Measurements from ENCODE around the gene SLC51A.
"Not testable (repeated sequence)": the region's sequence is repeated elsewhere in the genome, so short reads cannot be mapped to it uniquely, and the experiment has no call there.

SLC51A gene

GRCh38 chr3:196207833-196208607, 8.3 kb upstream of the SLC51A start:
- ChIA-PET POLR2A (interaction anchor here (0.6 kb wide), 1 partner anchor 73 kb away, joined by 3 read pairs; no protein-coding TSS in a partner anchor), CTCF (interaction anchor here (1.3 to 1.4 kb wide), 2 partner anchors 11 to 134 kb away, joined by 5 read pairs; no protein-coding TSS in a partner anchor)
- H3K4me1 ChIP-seq (ENCODE audit: control extremely low read depth in 1 of 4, control insufficient read depth in 4 of 4, insufficient read depth in 4 of 4, low read length in 3 of 4): peaks cover 0 to 14% (median 12%) of the 10 kb centered on the region in 4 experiments
- H3K27me3 ChIP-seq (replicated peaks in 2 of 5; ENCODE audit: control insufficient read depth in 4 of 5, insufficient read depth in 5 of 5, low read length in 4 of 5): peaks cover 0 to 5% (median 0%) of the 10 kb centered on the region in 5 experiments
- 38% methylated on average over 28 of the region's 49 CpGs for WGBS (ENCODE audit: insufficient coverage)
- DNase-seq: peak; percentile 48 to 73 (median 72)
- no peaks in the 10 kb centered on the region for H3K36me3 ChIP-seq (ENCODE audit: control insufficient read depth in 4 of 4, insufficient read depth in 4 of 4, low read length in 3 of 4)
- H3K9me3 ChIP-seq (ENCODE audit: control extremely low read depth in 1 of 5, control insufficient read depth in 4 of 5, insufficient read depth in 2 of 5, low read depth in 1 of 5, low read length in 4 of 5): no peaks in the 10 kb centered on the region
- no peak overlapping the region for H3K27ac ChIP-seq (ENCODE audit: insufficient read depth in 1 of 2, low read depth in 1 of 2, low read length in 2 of 2, poor library complexity in 1 of 2, severe bottlenecking in 2 of 2)
- H3K4me3 ChIP-seq (ENCODE audit: control insufficient read depth in 1 of 7, extremely low read depth in 1 of 7, insufficient read depth in 4 of 7, low read depth in 2 of 7, low read length in 6 of 7): peak overlapping the region in 6 of 7 experiments; percentile 46 to 79 (median 61)

DNA sequence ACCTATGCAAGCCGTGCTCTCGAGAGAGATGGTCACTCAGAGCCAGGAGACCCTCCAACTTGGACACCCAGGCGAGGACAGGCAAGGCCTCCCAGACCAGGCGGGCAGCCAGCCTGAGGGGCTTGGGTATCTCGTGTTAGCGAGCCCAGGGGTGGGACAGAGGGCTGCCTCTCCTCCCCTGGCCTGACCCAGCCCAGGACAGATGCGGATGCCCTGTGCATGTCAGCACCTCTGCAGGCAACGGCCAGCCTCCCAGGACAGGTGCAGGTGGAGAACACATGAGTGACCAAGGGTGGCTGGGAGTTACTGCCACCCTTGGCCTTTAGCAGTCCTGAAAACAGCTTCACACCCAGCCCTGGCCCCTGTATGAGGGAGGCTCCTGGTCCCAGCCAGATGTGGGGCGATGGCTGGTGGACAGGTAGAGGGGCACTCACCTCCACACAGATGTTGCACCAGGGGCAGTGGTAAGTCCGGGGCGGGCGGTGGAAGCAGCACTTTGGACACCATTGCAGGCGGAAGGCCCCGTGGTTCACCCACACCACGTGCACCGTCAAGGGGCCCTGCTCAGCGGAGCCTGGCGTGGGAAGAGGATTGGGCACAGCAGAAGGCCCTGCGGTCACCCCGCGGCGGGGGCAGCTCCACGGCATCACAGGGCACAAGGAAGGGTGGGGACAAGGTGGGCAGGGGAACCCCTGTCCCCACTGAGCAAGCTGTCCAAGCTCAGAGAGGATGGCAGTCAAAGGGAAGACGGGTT, 7.2 kb upstream of the SLC51A start:
- CTCF ChIA-PET: no interaction called here
- POLR2A ChIA-PET: no interaction called here
- WGBS (ENCODE audit: insufficient coverage): 98% methylated on average over 18 of the region's 24 CpGs

DNA sequence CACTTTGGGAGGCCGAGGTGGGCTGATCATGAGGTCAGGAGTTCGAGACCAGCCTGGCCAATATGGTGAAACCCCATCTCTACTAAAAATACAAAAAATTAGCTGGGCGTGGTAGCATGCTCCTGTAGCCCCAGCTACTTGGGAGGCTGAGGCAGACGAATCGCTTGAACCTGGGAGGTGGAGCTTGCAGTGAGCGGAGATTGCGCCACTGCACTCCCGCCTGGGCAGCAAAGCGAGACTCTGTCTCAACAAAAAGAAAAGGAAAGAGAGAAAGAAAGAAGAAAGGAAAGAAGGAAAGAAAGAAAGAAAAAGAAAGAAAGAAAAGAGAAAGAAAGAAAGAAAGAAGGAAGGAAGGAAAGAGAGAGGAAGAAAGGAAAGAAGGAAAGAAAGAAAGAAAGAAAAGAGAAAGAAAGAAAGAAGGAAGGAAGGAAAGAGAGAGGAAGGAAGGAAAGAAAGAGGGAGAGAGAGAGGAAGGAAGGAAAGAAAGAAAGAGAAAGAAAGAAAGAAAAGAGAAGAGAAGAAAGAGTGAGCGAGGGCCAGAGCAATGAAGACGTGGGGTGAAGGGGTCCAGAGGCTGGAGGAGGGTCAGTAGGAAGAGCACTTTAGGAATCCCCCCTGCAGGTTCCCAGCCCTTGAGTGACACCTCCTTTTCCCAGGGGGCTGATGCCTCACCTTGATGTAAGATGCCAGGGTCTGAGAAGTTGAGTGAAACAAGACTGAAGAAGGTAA, 6.2 kb upstream of the SLC51A start:
- H3K27ac ChIP-seq (ENCODE audit: insufficient read depth in 1 of 2, low read depth in 1 of 2, low read length in 2 of 2, poor library complexity in 1 of 2, severe bottlenecking in 2 of 2); DNase-seq; H3K36me3 ChIP-seq (ENCODE audit: control insufficient read depth in 4 of 4, insufficient read depth in 4 of 4, low read length in 3 of 4); CTCF ChIA-PET; H3K9me3 ChIP-seq (ENCODE audit: control extremely low read depth in 1 of 5, control insufficient read depth in 4 of 5, insufficient read depth in 2 of 5, low read depth in 1 of 5, low read length in 4 of 5); H3K4me3 ChIP-seq (ENCODE audit: control insufficient read depth in 1 of 7, extremely low read depth in 1 of 7, insufficient read depth in 4 of 7, low read depth in 2 of 7, low read length in 6 of 7); POLR2A ChIA-PET; H3K27me3 ChIP-seq (replicated peaks in 2 of 5; ENCODE audit: control insufficient read depth in 4 of 5, insufficient read depth in 5 of 5, low read length in 4 of 5): not testable (repeated sequence)
- H3K4me1 ChIP-seq (ENCODE audit: control extremely low read depth in 1 of 4, control insufficient read depth in 4 of 4, insufficient read depth in 4 of 4, low read length in 3 of 4): peaks cover 0 to 12% (median 8%) of the 10 kb centered on the region in 4 experiments
- WGBS (ENCODE audit: insufficient coverage): 88% methylated on average over 8 of the region's 11 CpGs

More for the DNA sequence above, 7.2 kb upstream of the SLC51A start:
- Histone ChIP-seq H3K9me3 (ENCODE audit: control extremely low read depth in 1 of 5, control insufficient read depth in 4 of 5, insufficient read depth in 2 of 5, low read depth in 1 of 5, low read length in 4 of 5) (no peaks in the 10 kb centered on the region), H3K4me3 (ENCODE audit: control insufficient read depth in 1 of 7, extremely low read depth in 1 of 7, insufficient read depth in 4 of 7, low read depth in 2 of 7, low read length in 6 of 7) (no peak overlapping the region), H3K4me1 (ENCODE audit: control extremely low read depth in 1 of 4, control insufficient read depth in 4 of 4, insufficient read depth in 4 of 4, low read length in 3 of 4) (peaks cover 0 to 12% (median 8%) of the 10 kb centered on the region in 4 experiments), H3K27ac (ENCODE audit: insufficient read depth in 1 of 2, low read depth in 1 of 2, low read length in 2 of 2, poor library complexity in 1 of 2, severe bottlenecking in 2 of 2) (no peak overlapping the region), H3K27me3 (replicated peaks in 2 of 5; ENCODE audit: control insufficient read depth in 4 of 5, insufficient read depth in 5 of 5, low read length in 4 of 5) (peaks cover 0 to 5% (median 0%) of the 10 kb centered on the region in 5 experiments), H3K36me3 (ENCODE audit: control insufficient read depth in 4 of 4, insufficient read depth in 4 of 4, low read length in 3 of 4) (no peaks in the 10 kb centered on the region)
- no peak for DNase-seq

DNA sequence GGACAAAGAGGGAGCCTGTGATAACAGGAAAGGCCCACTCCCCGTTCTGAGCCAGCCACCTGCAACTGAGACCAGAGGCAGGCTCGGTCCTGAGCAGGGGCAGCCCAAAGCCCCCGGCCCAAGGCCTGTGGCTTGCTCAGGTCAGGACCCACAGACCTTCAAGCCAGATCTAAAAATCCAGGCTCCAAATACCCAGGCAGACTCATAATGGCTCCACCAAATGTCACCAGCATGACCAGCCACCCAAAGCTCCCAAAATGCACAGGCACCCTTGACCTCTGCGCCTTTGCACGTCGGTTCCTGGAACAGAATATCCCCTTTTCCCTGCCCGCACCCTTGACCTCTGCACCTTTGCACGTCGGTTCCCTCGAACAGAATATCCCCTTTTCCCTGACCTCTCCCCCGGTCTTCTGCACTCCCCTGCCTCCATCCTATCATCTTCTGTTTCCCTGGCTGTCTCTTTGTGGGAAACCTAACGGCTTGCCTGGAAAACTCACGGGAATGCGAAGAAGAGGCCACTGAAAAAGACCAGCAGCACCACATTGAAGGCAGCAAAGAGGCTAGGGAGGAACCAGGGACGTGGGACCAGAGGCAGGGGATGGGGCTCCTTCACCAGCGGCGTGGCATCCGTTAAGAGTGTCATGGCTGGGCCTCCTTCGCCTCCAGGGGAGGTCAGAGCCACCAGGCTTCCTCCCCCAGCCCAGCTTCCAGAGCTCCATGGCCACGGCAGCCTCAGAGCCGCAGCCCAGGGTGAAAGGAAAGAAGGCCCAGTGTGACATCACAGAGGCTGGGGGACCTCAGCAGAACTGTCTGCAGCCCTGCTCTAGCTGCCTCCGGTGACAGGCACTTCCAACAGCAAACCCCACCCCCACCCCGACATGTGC, 5.4 kb upstream of the SLC51A start, which contains the start of gene ZDHHC19:
TSS of gene ZDHHC19 (minus strand) at position 728 of the 884 bp plus-strand sequence. CDS start at position 643, 85 bp downstream.
- Histone ChIP-seq H3K27me3 (replicated peaks in 2 of 5; ENCODE audit: control insufficient read depth in 4 of 5, insufficient read depth in 5 of 5, low read length in 4 of 5) (peaks cover 0 to 5% (median 0%) of the 10 kb centered on the region in 5 experiments), H3K36me3 (ENCODE audit: control insufficient read depth in 4 of 4, insufficient read depth in 4 of 4, low read length in 3 of 4) (no peaks in the 10 kb centered on the region), H3K9me3 (ENCODE audit: control extremely low read depth in 1 of 5, control insufficient read depth in 4 of 5, insufficient read depth in 2 of 5, low read depth in 1 of 5, low read length in 4 of 5) (no peaks in the 10 kb centered on the region), H3K4me3 (ENCODE audit: control insufficient read depth in 1 of 7, extremely low read depth in 1 of 7, insufficient read depth in 4 of 7, low read depth in 2 of 7, low read length in 6 of 7) (no peak within 1 kb of the TSS), H3K27ac (ENCODE audit: insufficient read depth in 1 of 2, low read depth in 1 of 2, low read length in 2 of 2, poor library complexity in 1 of 2, severe bottlenecking in 2 of 2) (no peak within 1 kb of the TSS), H3K4me1 (ENCODE audit: control extremely low read depth in 1 of 4, control insufficient read depth in 4 of 4, insufficient read depth in 4 of 4, low read length in 3 of 4) (peaks cover 0 to 12% (median 8%) of the 10 kb centered on the region in 4 experiments)
- 82% methylated on average over 22 of the region's 23 CpGs for WGBS (ENCODE audit: insufficient coverage)
- POLR2A ChIA-PET: no interaction called here
- DNase-seq: no peak
- CTCF ChIA-PET: interaction anchor here (1.1 kb wide), 1 partner anchor 15 kb away, joined by 3 read pairs; no protein-coding TSS in a partner anchor

DNA sequence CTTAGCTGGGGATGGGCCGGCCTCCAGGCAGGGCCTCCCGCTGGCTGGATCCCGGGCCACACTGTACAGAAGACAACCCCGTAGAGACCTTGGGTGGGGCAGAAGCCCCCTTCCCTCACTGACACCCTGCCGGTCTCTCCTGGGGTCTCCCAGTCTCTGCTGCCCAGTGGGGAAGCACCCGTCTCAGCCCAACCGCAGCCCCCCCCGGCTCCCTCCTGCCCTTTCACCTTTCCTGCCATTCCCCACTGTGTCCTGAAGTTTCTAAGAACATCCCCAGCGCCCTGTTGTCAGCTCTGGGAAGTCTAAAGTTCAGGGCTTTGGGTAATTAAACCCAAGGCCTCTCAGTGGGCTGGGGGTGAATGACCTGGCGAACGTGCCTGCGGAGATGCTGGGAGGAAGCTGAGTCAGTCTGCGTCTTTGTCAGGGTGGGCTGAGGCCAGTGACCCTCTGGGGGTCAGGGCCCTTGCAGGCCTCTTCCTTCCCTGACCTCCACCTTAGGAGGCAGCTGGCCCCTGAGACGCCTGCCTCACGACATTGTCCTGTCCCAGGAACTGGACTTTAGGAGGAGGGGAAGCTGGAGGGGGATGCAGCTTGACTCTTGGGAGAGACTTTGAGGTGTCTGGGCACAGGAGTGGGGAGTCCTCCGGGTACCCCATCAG, 1.4 kb upstream of the SLC51A start:
- H3K36me3 ChIP-seq (ENCODE audit: control insufficient read depth in 4 of 4, insufficient read depth in 4 of 4, low read length in 3 of 4): no peaks in the 10 kb centered on the region
- no peaks in the 10 kb centered on the region for H3K27me3 ChIP-seq (replicated peaks in 2 of 5; ENCODE audit: control insufficient read depth in 4 of 5, insufficient read depth in 5 of 5, low read length in 4 of 5)
- no peak overlapping the region for H3K27ac ChIP-seq (ENCODE audit: insufficient read depth in 1 of 2, low read depth in 1 of 2, low read length in 2 of 2, poor library complexity in 1 of 2, severe bottlenecking in 2 of 2)
- peaks cover 0 to 16% (median 10%) of the 10 kb centered on the region in 4 experiments for H3K4me1 ChIP-seq (ENCODE audit: control extremely low read depth in 1 of 4, control insufficient read depth in 4 of 4, insufficient read depth in 4 of 4, low read length in 3 of 4)
- no peak for DNase-seq
- H3K4me3 ChIP-seq (ENCODE audit: control insufficient read depth in 1 of 7, extremely low read depth in 1 of 7, insufficient read depth in 4 of 7, low read depth in 2 of 7, low read length in 6 of 7): no peak overlapping the region
- ChIA-PET CTCF (no interaction called here), POLR2A (no interaction called here)
- no peaks in the 10 kb centered on the region for H3K9me3 ChIP-seq (ENCODE audit: control extremely low read depth in 1 of 5, control insufficient read depth in 4 of 5, insufficient read depth in 2 of 5, low read depth in 1 of 5, low read length in 4 of 5)
- 93% methylated on average over 12 of the region's 16 CpGs for WGBS (ENCODE audit: insufficient coverage)

DNA sequence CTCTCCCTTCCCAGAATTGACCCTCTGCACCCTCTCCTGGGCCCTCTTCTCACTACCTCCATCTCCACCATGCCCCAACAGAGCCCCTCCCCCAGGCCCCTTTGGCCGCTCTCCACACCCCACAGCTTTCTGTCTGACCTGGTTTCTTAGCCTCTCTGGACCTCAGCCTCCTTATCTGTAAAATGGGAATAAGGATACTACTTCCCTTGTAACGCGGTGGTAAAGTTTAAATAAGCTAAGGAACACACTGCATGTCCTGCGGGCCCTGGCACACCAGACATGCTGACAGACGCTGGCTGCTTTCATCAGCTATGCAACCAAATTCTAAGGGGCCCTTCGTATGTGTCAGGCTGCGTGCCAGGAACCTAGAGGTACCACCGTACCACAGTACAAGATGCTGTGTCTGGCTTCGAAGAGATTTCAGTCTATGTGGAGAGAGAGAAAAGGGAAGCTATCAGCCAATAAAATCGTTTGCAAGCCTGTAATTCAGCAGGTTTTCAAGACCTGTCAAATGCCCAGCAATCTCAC, 777 bp upstream of the SLC51A start:
- ChIA-PET POLR2A (no interaction called here), CTCF (no interaction called here)
- WGBS (ENCODE audit: insufficient coverage): 74% methylated on average over 9 of the region's 10 CpGs
- DNase-seq: peak in 1 of 3 donors; percentile 32
- Histone ChIP-seq H3K4me1 (ENCODE audit: control extremely low read depth in 1 of 4, control insufficient read depth in 4 of 4, insufficient read depth in 4 of 4, low read length in 3 of 4) (peaks cover 0 to 20% (median 13%) of the 10 kb centered on the region in 4 experiments), H3K27ac (ENCODE audit: insufficient read depth in 1 of 2, low read depth in 1 of 2, low read length in 2 of 2, poor library complexity in 1 of 2, severe bottlenecking in 2 of 2) (no peak overlapping the region), H3K9me3 (ENCODE audit: control extremely low read depth in 1 of 5, control insufficient read depth in 4 of 5, insufficient read depth in 2 of 5, low read depth in 1 of 5, low read length in 4 of 5) (no peaks in the 10 kb centered on the region), H3K4me3 (ENCODE audit: control insufficient read depth in 1 of 7, extremely low read depth in 1 of 7, insufficient read depth in 4 of 7, low read depth in 2 of 7, low read length in 6 of 7) (no peak overlapping the region), H3K27me3 (replicated peaks in 2 of 5; ENCODE audit: control insufficient read depth in 4 of 5, insufficient read depth in 5 of 5, low read length in 4 of 5) (no peaks in the 10 kb centered on the region), H3K36me3 (ENCODE audit: control insufficient read depth in 4 of 4, insufficient read depth in 4 of 4, low read length in 3 of 4) (no peaks in the 10 kb centered on the region)
